NCI-H2081 (cell line): ENCODE measurements around the gene DIS3L2.
"Not testable (repeated sequence)": the region's sequence is repeated elsewhere in the genome, so short reads cannot be mapped to it uniquely, and the experiment has no call there.

Experiments
- DNase-seq, 2 experiments: peaks; one replicate each; lab custom pipeline; 2025; lab: John Stamatoyannopoulos, UW

DIS3L2 gene

GRCh38 chr2:232058063-232058877, 96.8 kb downstream of the DIS3L2 start:
- no peak for DNase-seq

GRCh38 chr2:232058931-232059330, 97.4 kb downstream of the DIS3L2 start:
- DNase-seq: no peak

- DNase-seq: no peak
Observed at GRCh38 chr2:232061265-232061664, 99.8 kb downstream of the DIS3L2 start.

- no peak for DNase-seq
Observed at GRCh38 chr2:232073026-232073425, 111.5 kb downstream of the DIS3L2 start.

- no peak for DNase-seq
Observed at GRCh38 chr2:232073699-232074098, 112.2 kb downstream of the DIS3L2 start.

GRCh38 chr2:232075080-232075479, 113.6 kb downstream of the DIS3L2 start:
- DNase-seq: no peak

GRCh38 chr2:232075859-232076258, 114.3 kb downstream of the DIS3L2 start:
- no peak for DNase-seq

GRCh38 chr2:232076272-232076671, 114.8 kb downstream of the DIS3L2 start:
- DNase-seq: no peak

- DNase-seq: no peak
Observed at GRCh38 chr2:232076736-232077135, 115.2 kb downstream of the DIS3L2 start.

- DNase-seq: peak; percentile 36 to 85
Observed at GRCh38 chr2:232085164-232085563, 123.7 kb downstream of the DIS3L2 start.

- DNase-seq: no peak
Observed at GRCh38 chr2:232085826-232086425, 124.4 kb downstream of the DIS3L2 start.

- DNase-seq: no peak
Observed at GRCh38 chr2:232088771-232089170, 127.3 kb downstream of the DIS3L2 start.

- DNase-seq: no peak
Observed at GRCh38 chr2:232094201-232094600, 132.7 kb downstream of the DIS3L2 start.

- no peak for DNase-seq
Observed at GRCh38 chr2:232094883-232095282, 133.4 kb downstream of the DIS3L2 start.

GRCh38 chr2:232097260-232097659, 135.7 kb downstream of the DIS3L2 start:
- DNase-seq: no peak

- DNase-seq: no peak
Observed at GRCh38 chr2:232097758-232098157, 136.2 kb downstream of the DIS3L2 start.

- DNase-seq: no peak
Observed at GRCh38 chr2:232102380-232102779, 140.9 kb downstream of the DIS3L2 start.

GRCh38 chr2:232103140-232103737, 141.7 kb downstream of the DIS3L2 start:
- DNase-seq: no peak

GRCh38 chr2:232104076-232104646, 142.6 kb downstream of the DIS3L2 start:
- DNase-seq: no peak

- DNase-seq: no peak
Observed at GRCh38 chr2:232111551-232111950, 150.0 kb downstream of the DIS3L2 start.

GRCh38 chr2:232113821-232114220, 152.3 kb downstream of the DIS3L2 start:
- DNase-seq: no peak

- DNase-seq: not testable (repeated sequence)
Observed at GRCh38 chr2:232115728-232116361, 154.3 kb downstream of the DIS3L2 start.
